GM19372 (cell line): ENCODE measurements around the gene NLGN1.
"Not testable (repeated sequence)": the region's sequence is repeated elsewhere in the genome, so short reads cannot be mapped to it uniquely, and the experiment has no call there.

Experiments
- ATAC-seq: cut with Tn5 transposase; IDR thresholded peaks from one replicate; pipeline ENCODE4 v1.9.1; 2021; ENCODE audit warnings: mild to moderate bottlenecking, low read depth, moderate library complexity; ENCODE audit not compliant: unreplicated experiment

The NLGN1 gene

DNA sequence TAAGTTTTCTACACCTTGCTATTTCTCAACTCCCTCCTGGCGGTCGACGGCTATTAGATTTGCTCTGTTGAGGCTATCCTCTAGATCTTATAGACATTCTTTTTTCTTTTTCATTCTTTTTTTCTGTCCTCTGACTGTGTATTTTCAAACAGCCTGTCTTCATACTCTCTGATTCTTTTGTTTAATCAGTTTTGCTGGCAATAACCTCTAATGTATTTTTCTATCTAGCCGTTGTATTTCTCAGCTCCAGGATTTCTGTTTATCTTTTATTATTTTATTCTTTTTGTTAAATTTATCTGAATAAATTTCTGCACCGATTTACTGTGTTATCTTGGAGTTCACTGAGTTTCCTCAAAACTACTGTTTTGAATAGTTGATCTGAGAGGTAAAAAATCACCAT is 31.5 kb downstream of the NLGN1 start:
- no peak for ATAC-seq

DNA sequence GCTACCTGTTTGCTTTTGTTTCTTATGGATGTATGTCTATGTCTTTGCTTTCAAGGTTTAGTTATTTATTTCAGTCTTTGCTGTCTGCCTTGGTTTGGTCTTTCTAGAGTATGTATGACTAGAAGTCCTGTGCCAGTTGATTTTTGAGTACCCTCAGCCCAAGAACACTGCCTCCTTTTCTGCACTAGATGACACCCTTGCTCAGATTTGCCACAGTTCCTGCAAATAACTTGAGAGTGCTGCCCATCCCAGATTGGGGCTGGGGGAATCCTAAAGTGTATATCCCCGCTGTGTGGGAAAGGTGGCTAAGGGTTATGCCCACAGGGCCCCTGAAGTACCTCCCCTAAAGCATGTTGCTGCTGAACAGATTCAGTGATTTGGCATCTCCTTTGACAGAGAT is 32.0 kb downstream of the NLGN1 start:
- ATAC-seq = no peak

- ATAC-seq = no peak
Measured at GRCh38 chr3:173430576-173430975, 33.0 kb downstream of the NLGN1 start.

DNA sequence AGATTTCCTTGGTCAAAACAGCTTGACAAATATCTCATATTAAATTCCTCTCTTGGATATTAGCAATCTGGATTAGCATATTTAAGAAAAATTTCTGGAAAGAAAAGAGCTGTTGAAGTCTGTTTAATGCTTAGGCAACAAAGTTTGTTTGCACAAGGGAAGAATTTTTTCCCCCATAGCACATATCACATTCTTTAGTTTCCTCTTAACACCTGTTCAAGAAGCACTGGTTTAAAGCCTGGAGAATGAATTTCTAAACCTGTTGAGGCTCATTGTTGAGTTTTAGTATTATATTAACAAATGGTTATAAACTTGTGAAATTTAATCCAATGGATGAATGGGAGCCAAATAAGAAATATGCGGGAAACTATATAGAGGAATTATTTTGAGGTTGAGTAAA is 41.5 kb downstream of the NLGN1 start:
- ATAC-seq = no peak

GRCh38 chr3:173440514-173440913 is 43.0 kb downstream of the NLGN1 start:
- ATAC-seq = no peak

GRCh38 chr3:173451561-173451960 is 54.0 kb downstream of the NLGN1 start:
- not testable (repeated sequence) for ATAC-seq

- ATAC-seq = no peak
Measured at GRCh38 chr3:173463250-173463649, 65.7 kb downstream of the NLGN1 start.

- ATAC-seq = no peak
Measured at GRCh38 chr3:173465112-173465511, 67.6 kb downstream of the NLGN1 start.

DNA sequence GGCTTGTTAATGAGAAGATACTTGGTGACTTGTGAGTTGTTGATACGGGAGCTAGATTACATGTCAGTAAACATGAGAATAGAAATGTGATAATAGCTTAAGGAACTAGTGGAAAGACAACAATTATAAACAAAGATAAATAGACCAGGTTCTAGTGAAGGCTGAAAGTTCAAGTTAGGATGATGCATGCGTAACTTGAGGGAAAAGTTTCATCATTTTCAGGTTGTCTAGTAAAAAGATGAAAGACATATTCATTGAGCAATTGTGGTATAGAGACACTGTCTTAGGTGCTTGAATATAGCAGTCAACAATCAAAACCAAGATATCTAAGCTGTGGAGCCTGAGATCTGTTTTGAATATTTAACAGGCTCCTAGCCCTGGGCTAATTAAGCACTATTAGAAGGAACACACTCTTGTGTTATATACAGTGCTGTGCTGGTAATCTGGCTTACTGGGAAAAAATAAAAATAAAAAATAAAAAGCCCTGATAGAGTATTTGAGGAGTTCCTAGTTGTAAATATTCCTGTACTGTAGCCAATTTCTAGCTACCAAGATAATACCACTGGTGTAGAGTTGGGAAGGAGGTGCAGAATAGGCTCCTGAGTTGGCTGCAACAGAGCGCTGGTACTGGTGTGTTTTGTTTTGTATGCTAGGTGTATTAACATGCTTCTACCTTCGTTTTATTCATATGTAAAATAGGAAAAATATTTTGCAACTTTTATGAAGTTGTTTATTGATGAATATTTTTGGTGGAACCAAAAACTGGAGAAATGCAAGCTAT is 68.5 kb downstream of the NLGN1 start:
- no peak for ATAC-seq

- ATAC-seq = no peak
Measured at GRCh38 chr3:173467501-173467900, 70.0 kb downstream of the NLGN1 start.

DNA sequence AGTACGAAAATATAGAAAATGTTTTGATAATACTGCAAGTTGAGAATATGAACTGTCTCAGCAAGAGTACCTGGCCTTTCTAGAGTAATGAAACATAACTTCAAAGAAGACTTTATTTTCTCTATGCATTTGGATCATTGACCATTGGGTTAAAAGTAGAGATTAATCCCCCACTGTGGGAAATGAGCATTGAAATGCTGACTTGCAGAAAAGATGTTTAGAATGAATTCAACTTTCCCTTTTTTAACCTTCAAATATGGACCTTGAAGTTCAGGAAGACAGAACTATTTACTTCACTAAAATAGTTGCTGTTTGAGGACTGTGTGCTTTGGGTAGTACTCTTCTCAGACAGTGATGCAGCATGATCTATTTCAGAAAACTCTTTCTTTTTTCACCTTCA is 75.7 kb downstream of the NLGN1 start:
- ATAC-seq = no peak

DNA sequence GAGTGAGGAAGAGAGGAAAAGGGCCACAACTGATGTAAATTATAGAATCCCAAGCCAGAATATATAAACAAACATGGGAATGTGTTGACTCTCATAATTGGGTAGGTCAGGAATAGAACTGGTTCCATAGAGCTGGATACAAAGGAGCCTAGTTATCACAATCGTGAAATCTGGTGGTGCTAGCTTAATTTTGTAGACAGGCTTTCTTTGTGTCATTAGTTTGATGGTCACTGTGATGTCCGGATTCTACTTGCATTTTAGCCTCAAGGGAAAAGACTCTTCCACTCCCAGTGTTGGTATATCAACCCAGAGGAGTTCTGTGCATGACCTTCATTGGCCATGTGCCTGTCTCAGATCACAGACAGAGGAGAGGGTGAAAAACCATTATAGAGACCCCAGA is 81.8 kb downstream of the NLGN1 start:
- ATAC-seq = no peak

GRCh38 chr3:173501931-173502489 is 104.5 kb downstream of the NLGN1 start:
- no peak for ATAC-seq

DNA sequence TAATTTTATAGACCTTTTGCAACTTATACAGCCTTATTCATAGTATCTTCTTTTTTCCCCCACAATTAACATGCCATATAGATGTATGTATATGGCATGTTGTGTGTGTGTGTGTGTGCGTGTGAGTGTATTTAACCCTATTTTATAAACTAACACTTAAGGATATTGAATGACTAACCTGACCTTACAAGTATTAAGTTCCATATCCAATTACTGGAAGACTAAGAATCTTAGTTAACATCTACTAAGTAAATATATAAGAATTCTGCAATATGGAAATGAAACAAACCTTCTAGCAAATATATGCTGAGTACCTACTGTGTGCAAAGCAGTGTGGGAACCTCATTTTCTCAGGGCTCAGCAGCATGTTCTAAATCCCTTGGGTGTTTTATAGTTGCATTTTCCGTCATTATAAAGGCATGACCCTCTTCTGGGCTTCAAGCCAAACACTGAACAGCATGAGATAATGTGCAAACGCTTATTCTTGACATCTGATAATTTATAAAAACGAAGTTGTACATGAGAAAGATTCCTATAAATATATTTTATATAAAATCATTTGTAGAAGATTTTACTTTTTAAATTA is 105.5 kb downstream of the NLGN1 start:
- no peak for ATAC-seq

DNA sequence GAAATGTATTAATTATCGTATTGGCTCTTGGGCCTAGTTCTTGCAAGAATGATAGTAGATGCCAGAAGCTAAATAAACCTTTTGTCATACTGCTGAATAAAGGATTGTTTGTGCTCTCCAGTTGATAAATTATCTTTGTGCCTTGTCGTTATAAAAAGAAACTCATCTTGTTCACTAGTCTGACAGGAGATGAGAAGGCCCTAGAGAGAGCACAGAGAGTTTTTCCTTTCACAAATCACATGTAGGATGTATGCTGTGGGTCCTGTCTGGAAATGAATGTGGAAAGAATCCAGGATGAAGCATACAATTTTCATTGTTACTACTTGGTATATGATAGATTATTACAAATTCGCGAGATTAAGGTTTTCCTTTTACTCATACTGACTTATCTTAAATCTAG is 113.0 kb downstream of the NLGN1 start:
- ATAC-seq = no peak

GRCh38 chr3:173513123-173513522 is 115.6 kb downstream of the NLGN1 start:
- ATAC-seq = no peak

DNA sequence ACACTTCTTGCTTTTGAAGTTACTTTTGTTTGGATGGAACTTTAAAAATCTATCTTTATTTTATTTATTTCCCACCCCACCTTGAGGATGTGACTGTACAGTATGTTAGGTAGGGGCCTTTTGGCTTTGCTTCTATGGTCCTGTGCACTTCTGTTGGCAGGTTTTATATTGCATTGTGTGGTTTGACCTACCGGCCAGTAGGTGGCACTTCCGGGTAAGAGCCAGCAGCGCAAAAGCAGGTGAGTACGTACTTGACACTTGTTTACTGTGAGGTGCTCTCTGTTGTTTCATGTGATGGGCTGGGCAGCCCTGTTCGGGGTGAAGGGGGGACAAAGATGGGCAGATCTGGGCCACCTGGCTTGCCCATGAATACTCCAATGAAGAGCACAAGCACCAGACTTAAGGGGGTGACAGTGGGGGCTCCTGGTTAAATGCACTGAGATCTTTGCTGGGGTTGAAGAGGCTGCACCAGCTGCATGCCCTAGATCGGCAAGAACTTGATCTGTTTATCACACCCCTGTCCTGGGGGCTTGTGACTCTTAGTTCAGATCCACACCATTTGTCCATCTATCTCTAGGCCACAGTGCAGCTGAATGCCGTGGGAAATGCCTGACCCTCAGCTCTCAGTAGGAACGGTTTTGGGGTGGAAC is 131.6 kb downstream of the NLGN1 start:
- ATAC-seq = no peak

DNA sequence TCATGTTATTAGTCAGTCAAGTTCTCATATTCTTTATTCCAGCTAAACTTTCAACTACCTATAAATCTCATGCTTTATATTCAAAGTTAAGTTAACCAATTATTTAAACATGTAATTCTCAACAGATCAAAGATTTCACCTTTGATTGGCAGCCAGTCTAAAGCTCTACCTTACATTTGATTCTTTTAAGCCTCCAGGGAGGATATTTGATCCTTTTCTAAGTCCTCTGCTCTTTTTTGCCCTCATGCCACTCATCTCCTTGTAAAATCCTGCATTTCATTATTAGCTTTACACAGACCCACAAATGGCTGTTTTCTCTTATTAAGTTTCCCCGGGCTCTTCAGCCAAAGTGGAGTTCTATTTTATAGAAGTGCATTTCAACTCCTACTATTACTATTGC is 134.1 kb downstream of the NLGN1 start:
- no peak for ATAC-seq

DNA sequence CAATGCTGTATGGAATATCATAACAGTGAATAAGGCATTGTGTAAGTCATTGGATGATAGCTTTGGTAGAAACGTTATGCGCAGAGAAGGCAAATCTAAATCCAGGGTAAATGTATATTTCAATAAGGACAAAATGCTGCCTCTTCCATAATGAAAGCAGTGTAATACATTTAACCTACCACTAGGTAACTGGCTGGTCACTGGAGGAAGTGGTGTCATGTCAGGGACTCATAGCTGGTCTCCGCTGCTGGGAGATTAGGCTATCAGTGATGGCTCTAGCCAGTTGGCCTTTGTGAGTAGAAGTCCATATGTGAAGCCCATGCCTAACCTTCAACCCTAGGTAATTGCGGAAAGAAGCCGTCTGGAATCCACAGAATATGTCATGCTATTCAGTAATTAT is 140.9 kb downstream of the NLGN1 start:
- no peak for ATAC-seq

- not testable (repeated sequence) for ATAC-seq
Measured at GRCh38 chr3:173545590-173545989, 148.0 kb downstream of the NLGN1 start.

DNA sequence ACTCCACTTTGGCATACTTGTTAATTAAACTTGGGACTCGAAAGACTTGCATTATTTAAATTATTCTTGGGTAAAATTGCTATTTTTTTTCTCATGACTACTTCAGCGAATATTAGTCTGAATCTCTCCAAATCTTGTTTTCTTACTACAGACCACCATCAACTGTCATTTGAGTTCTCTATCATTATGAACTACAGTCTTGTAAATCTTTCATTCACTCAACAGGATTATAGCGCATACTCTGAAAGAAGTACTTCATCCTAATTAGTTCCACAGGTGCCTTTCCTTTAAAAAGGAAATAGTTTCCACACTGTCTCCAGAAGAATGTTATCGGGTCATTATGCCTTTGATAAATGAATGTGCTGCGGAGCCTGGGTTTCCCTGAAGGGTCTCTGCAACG is 149.5 kb downstream of the NLGN1 start:
- no peak for ATAC-seq

- ATAC-seq = no peak
Measured at GRCh38 chr3:173548261-173548660, 150.7 kb downstream of the NLGN1 start.
